NK-92 (cell line): Measurements from ENCODE around the gene NRXN3.
"Not testable (repeated sequence)": the region's sequence is repeated elsewhere in the genome, so short reads cannot be mapped to it uniquely, and the experiment has no call there.

Source experiments
- DNase-seq: peaks from one replicate; lab custom pipeline; 2025; ENCODE audit not compliant: unreplicated experiment; lab: John Stamatoyannopoulos, UW

The NRXN3 gene

GRCh38 chr14:78567343-78567742, 397.2 kb downstream of the NRXN3 start:
- DNase-seq: no peak

- DNase-seq: not testable (repeated sequence)
These were observed 403.6 kb downstream of the NRXN3 start for GRCh38 chr14:78573736-78574135.

DNA sequence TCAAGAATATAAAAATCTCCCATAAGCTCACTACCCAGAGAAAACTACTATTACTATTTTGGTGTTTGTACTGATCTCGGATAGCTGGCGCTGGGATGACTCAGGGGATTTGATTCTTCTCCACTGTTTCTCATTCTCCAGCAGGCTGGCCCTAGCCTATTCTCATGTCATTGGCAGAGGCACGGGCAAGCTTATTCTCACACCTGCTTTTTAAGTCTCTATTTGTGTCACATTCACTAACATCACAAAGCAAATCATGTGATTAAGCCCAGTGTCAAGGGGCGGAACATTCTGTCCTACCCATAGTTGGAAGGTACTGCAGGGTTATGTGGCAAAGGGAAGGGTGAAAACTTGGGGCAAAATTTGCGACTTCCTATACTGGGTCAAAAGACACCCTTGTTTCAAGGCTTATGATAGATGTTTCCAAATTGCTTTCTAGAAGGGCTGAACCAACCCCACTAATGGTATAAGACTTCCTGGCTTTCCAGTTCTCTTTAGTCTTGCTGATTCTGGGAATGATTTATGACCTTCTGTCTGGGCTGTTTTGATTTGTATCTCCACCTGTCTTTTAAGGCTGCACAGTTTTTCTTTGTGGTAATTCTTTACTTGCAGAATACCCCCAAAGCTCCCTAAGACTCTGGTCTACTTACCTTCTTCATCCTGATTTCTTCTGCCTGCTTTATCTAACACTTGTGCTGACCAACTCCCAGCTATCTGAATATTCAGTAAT, 406.4 kb downstream of the NRXN3 start:
- DNase-seq: no peak

GRCh38 chr14:78581229-78581628, 411.1 kb downstream of the NRXN3 start:
- no peak for DNase-seq

DNA sequence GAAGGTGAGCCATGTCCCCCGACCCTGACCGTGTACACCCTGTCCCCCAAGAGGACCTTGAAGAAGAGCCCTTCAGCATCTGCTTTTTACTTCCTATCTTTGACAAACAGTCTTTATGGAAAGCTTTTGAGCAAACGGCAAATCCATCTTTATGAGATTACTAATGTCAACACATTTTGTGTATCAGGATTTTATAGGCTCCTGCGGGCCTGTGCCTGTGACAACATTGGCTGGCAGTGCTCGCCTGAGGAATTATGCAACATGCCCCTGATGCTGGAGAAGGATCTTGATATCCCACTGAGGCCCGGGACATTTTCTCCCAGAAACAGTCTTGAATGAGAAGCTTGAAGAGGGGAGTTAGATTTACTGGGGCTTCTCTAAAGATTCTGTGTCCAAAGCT, 416.5 kb downstream of the NRXN3 start:
- no peak for DNase-seq

DNA sequence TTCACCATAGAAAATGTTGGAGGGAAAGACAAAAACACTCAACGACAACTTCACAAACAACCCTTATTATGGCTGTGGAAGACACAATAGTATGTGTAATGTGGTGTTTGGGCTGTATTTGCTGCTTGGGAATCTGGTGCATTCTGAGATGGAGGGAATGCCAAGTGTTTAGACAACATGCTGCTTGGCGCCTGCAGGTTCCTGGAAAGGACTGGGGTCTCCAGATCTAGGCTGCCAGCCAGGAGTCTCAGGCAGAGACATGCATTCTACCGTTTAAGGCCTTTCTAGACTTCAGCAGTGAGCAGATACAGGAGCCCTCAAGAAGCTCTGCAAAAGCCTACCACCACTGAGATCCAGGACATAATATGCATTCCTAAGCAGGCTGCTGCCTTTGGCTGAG, 418.7 kb downstream of the NRXN3 start:
- DNase-seq: no peak

DNA sequence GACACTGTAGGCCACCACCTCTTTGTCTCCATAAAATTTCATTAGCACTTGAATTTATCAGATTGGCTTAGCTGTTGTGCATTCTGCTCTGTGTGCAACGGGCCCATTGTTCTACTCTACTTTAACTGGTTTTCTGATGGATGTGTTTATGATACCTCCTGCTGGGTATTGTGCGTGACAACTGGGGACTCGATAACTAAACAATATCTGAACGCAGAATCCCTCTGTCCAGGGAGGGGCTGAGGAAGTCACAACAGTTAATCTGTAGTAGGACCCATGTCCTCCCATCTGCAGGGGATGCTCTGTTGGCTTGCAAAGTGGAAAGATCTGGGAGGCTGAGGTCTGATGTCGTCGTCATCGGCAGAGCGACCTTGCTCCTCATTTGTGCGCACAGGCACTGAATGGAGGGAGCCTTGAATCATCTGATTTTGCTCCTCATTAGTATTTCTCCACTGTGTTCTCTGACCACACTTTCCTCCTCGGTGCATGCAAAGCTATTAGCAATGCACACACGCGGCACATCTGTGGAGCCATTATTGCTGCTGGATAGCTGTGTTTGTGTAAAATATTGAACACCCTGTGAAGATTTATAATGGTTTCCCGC, 422.5 kb downstream of the NRXN3 start:
- DNase-seq: no peak

DNA sequence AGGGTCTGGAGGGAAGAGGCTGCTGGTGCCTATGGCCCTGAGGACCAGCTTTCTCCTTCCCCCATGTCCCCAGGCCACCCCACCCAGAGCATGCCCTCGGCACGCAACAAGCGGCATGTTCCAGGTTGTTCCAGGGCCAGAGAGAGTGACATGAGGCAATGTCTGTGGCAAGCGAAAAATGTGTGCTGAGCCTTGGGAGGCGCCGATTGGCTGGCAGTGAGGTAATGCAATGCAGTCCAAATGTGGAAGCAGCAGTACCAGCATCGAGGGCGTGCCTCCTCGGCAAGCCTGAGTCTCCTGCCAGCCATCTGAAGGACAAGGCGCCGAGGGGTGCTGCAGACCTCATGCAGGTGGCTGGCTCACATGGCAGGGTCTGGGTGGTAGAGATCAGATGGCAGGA, 423.8 kb downstream of the NRXN3 start:
- DNase-seq: no peak

DNA sequence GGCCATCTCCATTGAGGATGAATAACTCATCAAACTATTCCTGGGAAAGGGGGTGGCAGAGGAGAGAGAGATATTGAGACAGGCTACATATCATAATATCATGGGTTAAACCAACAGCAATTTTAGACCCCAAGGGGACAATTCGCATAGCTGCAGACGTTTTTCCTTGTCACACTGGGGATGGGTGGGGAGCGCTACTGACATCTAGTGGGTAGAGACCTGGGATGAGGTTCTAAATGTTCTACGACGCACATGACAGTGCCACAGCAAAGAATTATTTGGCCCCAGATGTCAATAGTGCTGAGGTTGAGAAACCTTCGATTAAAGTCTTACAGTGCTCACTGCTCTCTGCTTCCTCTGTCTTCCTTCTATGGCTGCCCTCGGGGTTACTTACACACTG, 425.6 kb downstream of the NRXN3 start:
- no peak for DNase-seq

DNA sequence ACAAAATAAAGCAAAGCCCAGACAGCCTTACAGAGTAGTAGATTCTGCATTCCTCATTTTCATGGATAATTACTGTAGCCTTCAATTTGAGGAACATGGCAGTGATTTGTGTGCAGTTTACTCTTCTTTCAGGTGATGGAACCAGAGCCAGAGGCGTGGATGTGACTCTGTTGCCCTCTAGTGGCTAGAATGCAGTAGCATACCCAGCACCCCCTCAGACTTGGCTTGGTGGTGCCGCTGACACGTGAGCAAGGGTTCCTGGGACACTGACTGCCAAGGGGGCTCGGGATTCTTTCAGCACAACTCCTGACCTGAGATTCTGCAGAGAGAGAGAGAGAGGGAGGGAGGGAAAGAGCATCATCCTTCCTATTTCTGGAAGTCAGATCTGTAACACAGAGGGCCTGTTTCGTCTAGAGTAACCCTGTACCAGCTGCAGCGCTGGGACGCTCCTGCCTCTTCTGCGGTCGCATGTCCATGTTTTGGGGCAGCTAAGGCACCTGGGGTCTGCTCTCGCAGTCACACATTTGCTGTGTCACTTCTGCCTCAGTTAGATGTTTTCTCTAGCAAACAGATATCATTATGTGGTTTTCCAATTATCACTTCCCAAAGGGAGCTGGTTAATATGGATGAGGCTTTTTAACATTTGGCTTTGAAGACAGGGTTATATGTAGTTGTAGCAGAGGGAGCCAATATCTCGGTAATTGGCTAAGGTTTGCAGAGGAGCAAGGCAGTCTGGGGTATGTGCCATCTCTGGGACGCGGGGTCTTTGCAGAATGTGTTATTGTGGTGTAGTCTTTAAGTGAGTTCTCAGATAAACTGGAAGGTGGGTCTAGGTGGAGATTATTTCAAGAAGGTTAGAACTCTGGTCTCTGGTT, 428.1 kb downstream of the NRXN3 start:
- DNase-seq: no peak

- DNase-seq: no peak
These were observed 435.0 kb downstream of the NRXN3 start for GRCh38 chr14:78605025-78605762.

DNA sequence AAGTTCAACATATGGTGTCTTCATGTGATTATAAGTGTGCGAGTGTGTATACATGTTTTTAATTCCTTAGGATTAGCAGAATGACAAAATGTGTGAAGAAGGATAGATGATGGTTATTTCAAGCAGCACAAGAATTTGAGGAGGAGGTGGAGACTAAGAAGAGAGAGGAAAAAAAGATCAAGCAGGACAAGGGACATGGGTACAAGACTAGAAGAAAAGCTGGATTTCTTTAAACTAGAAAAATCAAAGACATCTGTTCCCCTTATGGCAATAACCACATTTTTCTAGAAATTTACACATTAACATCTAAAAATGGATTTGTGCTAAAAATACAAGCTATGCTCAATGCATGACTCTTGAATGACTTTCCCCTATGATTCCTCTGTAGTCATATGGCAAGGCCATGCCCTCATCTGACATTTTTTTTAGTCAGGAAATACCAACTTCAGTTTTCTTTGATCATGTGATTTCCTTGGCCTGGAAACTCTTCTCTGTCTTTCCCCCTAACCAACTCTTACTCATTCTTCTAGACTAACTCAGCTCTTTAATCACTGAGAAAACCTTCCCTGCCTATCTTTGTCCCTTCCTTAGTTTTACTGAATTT, 435.8 kb downstream of the NRXN3 start:
- DNase-seq: no peak

DNA sequence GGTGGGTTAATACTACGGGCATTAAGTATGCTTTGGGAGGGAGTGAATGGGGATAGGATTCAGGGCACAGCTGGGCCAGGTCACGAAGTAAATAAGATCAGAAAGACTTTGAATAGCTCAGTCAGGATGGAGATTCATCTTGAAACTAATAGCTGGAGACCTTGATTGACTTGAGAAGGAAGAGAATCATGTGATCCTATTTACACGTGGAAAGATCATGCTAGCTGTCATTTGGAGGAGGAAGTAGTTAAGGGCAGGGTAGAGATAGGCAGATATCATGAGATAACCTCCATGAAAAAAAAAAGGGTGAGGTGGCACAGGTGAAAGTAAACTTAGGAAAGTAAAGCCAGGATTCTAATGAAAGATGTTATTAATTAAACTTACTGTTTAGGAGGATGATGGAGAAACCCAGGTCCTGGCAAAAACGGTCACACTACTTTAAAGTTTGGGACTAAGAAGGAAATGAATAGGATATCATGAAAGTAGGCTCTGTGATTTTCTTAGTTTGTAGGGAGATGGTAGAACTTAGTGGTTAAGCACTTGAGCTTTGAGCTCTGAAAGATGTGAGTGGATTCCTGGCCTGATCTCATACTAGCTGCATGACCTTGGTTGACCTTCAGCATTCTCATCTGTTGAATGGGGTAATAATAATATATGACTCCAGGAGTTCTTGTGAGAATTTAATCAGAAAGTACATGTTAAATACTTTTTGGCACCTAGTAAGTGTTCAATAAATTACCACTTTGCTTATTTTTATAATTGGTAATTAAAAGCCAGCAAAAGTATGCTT, 439.0 kb downstream of the NRXN3 start:
- no peak for DNase-seq

DNA sequence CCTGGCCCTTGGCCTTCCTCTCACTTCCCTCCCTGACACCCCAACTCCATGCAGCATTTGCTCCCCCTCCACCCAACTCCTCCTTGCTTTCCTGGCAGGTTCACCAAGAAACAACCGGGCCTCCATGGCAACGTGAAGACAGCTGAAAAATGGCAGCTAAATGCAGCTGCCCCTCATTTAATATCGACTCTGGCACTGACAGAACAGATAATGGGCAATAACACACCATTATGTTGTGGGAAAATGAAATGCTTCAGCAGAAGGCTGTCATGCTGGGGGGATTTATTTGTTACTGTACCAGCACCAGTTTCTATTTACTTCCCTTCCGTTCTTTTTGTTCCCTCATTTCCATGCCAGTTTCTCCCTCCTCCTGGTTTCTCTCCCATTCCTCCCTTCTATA, 440.8 kb downstream of the NRXN3 start:
- no peak for DNase-seq

DNA sequence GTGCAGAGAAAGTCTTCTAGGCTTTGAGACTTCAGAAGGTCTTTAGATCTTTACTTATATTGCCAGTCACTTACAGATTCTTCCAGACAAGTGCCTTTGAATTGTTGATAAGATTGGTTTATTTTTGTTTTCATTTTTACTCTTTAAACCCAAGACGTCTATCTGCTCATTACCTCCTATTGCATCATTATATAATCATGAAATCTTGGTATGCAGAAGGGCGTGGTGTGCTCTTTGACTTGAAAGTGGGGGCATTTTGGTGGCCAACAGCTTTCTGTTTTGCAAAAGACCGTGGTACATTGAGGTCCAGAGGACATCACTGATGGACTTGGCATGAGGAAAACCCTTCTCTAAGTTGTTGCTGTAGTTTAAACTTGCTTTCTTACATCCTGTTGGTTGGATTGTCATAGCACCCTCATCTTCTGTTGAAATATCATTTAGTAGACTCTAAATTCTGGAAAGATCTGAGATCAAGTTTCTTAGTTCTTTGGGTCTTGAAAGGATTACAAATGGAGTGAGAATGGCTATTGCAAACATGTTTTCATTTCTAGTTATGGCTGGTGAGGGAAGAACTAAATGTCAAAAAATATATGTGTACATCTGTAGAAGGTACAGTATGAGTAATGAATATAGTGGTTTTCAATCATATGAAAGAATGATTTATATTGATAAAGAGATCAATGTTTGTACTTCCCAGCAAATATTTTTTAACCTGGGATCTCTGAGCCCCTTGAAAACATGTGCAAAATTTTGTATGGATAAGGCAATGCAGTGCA, 441.8 kb downstream of the NRXN3 start:
- DNase-seq: no peak

DNA sequence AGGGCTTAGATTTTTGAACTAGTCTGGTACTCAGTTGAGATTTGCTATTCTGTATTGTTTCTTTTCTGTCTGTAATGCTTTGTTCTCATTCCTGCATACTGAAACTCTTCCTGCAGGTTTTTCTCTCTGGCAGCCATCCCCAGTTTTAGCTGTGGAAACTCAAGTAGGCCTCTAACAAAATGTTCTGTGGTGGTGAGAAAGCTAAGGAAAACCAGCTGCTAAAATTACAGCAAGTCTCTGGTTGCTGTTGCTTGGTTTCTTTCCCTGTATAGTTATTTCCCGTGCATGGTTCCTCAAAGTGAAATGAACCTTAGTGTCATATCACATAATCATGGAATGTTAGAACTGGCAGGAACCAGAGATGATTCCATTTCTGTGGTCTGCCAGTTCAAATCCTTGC, 442.5 kb downstream of the NRXN3 start:
- DNase-seq: no peak

DNA sequence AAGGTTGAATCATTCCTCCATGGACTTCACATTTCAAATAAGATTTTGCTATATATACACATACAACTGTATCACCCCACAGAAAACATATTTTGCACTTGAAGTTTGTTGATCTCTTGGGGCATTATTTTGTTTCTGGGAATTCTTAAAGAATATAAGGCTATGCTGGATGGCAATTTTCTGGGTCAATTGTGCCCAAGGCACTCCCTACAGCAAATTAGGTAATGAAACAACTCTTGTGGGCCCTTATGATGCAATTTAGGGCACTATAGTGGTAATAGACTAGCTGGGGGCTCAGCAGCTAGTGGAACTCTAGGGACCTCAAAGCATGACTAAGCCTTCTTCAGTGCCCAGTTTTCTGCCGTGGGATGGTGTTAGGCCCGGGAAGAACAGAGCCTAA, 444.4 kb downstream of the NRXN3 start:
- DNase-seq: no peak

GRCh38 chr14:78617735-78618134, 447.6 kb downstream of the NRXN3 start:
- DNase-seq: no peak

DNA sequence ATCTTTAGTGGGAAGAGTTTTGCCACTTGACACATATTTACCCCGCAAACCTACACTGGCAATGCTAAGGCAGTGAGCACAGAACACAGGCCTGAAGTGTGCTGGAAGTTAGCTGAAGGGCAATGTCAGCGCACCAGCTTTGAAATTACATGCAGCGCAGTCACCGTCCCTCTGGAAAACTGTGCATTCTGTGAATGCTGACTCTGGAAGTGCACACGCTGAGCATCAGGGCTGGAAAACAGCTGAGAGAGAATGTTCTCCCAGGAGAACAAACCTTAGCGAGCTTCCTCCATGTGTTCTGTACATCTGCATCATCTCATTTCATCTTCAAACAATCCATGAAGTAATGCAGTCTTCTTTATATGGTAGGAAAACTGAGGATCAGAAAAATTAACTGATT, 448.2 kb downstream of the NRXN3 start:
- no peak for DNase-seq
